GM12878 (cell line): ENCODE data around the gene PALLD. TPM values are rescaled to one million over a fixed set of nuclear protein-coding genes. Genes with fewer than 3 reads are reported as not detected.

Experiments
- BMI1 ChIP-seq: fragments of 450-650 bp; IDR thresholded peaks from 2 replicates; pipeline ENCODE4 v1.6.1; 2016; ENCODE audit warnings: mild to moderate bottlenecking, moderate library complexity, borderline replicate concordance
- CHD4 ChIP-seq: fragments of 200-600 bp; sonication (generic); IDR thresholded peaks from 2 replicates; pipeline ENCODE4 v1.6.1; 2016; ENCODE audit warnings: mild to moderate bottlenecking
- FOS ChIP-seq: IDR thresholded peaks from 3 replicates; pipeline ENCODE4 v1.6.1; 2011; ENCODE audit warnings: borderline replicate concordance; ENCODE audit not compliant: insufficient read length; ENCODE audit errors: extremely low read depth
- LARP7 ChIP-seq: fragments of 450-650 bp; IDR thresholded peaks from 2 replicates; pipeline ENCODE4 v1.6.1; 2017; ENCODE audit warnings: mild to moderate bottlenecking
- NR2C2 ChIP-seq: IDR thresholded peaks from 2 replicates; pipeline ENCODE4 v1.6.1; 2011; ENCODE audit warnings: borderline replicate concordance, low read depth; ENCODE audit not compliant: control insufficient read depth, insufficient read length
- SP1 ChIP-seq: IDR thresholded peaks from one replicate; pipeline ENCODE4 v1.6.1; 2011; ENCODE audit warnings: low read depth, low read length
- SREBF1 ChIP-seq: IDR thresholded peaks from 2 replicates; pipeline ENCODE4 v1.6.1; 2012; ENCODE audit warnings: mild to moderate bottlenecking, low read length
- SRF ChIP-seq, 2 experiments: IDR thresholded peaks; 2 replicates each; pipeline ENCODE4 v1.6.1; 2011; ENCODE audit warnings: low read depth in 2 of 2, low read length in 2 of 2, mild to moderate bottlenecking in 1 of 2, moderate library complexity in 1 of 2
- TARDBP ChIP-seq: IDR thresholded peaks from 2 replicates; pipeline ENCODE4 v1.6.1; 2016; ENCODE audit warnings: borderline replicate concordance
- WRNIP1 ChIP-seq: IDR thresholded peaks from 2 replicates; pipeline ENCODE4 v1.6.1; 2011; ENCODE audit warnings: low read depth, low read length, improper control_type of control experiment, borderline replicate concordance
- ZNF217 ChIP-seq: fragments of 450-650 bp; IDR thresholded peaks from 2 replicates; pipeline ENCODE4 v1.6.1; 2017; ENCODE audit warnings: antibody characterized with exemption, mild to moderate bottlenecking
- polyA plus RNA-seq, 11 experiments: library from polyadenylated mRNA; depleted of rRNA in 4 of 11; unstranded in 6 of 11; stranded (reverse) in 5 of 11; fragments of >200 nt; fragmentation: Nextera tagmentation in 4 of 11; fragmentation: Illumina TruSeq in 1 of 11; extraction: Ambion mirVana in 4 of 11; extraction: Trizol in 1 of 11; gene quantifications; 1 replicate in 1 of 11; 2 replicates in 10 of 11; pipeline versions ENCODE4 v1.2.1 to v1.2.3, GENCODE V29; 2011 to 2016; ENCODE audit warnings: inconsistent platforms in 2 of 11, missing spikeins in 2 of 11, low read depth in 1 of 11
- total RNA-seq, 4 experiments: library from RNA; depleted of rRNA in 3 of 4; stranded (reverse); fragments of >200 nt in 3 of 4; fragmentation: Illumina TruSeq in 1 of 4; extraction: Trizol in 1 of 4; gene quantifications; 2 replicates each; pipeline versions ENCODE4 v1.2.1 to v1.2.3, GENCODE V29; 2013 to 2021
- TF ChIP-seq, protein P1 (sequence below): IDR thresholded peaks from 2 replicates; pipeline ENCODE4 v1.6.1; 2012; ENCODE audit warnings: improper control_type of control experiment, low read depth, low read length; ENCODE audit not compliant: insufficient replicate concordance
- TF ChIP-seq, protein P2 (sequence below): fragments of 450-650 bp; IDR thresholded peaks from 2 replicates; pipeline ENCODE4 v1.6.1; 2017; ENCODE audit warnings: borderline replicate concordance
- TF ChIP-seq, protein P3 (sequence below): fragments of 450-650 bp; IDR thresholded peaks from 2 replicates; pipeline ENCODE4 v1.6.1; 2017; ENCODE audit warnings: mild to moderate bottlenecking, moderate library complexity
- TF ChIP-seq, protein P4 (sequence below): IDR thresholded peaks from 2 replicates; pipeline ENCODE4 v1.6.1; 2011; ENCODE audit warnings: low read depth, low read length, improper control_type of control experiment, borderline replicate concordance

Gene PALLD
- total and polyA plus RNA-seq, 10 of the 15 experiments (the other 5 are each of a cell fraction or from before 2014, with no cell fraction given): 1.0 to 7.7 (median 1.7) TPM

DNA sequence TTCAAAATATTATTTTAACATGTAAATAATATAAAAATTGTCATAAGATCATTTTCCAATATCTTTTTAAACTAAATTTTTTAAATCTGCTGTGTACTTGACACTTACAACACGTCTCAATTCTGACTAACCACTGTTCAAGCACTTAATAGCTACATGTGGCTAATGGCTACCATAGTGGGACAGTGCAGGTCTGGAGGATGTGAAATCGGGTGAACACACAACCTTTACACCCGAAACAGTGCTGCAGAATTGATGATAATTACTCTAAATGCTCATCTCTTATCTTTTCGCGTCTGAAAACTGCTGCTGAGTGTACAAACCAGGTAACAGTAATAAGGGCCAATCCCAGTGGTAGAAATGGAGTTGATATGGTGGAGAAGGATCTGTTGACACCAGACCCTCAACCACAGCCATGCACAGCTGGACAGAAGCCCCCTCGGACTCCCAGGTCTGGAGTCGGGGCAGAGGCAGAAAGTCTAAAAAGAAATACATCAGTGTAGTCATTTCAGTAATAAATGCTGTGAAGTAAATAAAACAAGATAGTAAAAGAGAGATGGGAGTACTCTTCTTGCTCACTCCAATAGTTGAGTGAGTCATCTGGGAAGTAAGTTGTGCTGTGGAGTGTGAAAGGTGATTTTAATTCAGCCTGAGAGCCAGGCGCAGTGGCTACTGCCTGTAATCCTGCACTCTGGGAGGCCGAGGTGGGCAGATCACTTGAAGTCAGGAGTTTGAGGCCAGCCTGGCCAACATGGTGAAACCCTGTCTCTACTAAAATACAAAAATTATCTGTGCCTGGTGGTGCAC, 363.2 kb downstream of the PALLD start (continued):
- TF ChIP-seq, protein P1, sequence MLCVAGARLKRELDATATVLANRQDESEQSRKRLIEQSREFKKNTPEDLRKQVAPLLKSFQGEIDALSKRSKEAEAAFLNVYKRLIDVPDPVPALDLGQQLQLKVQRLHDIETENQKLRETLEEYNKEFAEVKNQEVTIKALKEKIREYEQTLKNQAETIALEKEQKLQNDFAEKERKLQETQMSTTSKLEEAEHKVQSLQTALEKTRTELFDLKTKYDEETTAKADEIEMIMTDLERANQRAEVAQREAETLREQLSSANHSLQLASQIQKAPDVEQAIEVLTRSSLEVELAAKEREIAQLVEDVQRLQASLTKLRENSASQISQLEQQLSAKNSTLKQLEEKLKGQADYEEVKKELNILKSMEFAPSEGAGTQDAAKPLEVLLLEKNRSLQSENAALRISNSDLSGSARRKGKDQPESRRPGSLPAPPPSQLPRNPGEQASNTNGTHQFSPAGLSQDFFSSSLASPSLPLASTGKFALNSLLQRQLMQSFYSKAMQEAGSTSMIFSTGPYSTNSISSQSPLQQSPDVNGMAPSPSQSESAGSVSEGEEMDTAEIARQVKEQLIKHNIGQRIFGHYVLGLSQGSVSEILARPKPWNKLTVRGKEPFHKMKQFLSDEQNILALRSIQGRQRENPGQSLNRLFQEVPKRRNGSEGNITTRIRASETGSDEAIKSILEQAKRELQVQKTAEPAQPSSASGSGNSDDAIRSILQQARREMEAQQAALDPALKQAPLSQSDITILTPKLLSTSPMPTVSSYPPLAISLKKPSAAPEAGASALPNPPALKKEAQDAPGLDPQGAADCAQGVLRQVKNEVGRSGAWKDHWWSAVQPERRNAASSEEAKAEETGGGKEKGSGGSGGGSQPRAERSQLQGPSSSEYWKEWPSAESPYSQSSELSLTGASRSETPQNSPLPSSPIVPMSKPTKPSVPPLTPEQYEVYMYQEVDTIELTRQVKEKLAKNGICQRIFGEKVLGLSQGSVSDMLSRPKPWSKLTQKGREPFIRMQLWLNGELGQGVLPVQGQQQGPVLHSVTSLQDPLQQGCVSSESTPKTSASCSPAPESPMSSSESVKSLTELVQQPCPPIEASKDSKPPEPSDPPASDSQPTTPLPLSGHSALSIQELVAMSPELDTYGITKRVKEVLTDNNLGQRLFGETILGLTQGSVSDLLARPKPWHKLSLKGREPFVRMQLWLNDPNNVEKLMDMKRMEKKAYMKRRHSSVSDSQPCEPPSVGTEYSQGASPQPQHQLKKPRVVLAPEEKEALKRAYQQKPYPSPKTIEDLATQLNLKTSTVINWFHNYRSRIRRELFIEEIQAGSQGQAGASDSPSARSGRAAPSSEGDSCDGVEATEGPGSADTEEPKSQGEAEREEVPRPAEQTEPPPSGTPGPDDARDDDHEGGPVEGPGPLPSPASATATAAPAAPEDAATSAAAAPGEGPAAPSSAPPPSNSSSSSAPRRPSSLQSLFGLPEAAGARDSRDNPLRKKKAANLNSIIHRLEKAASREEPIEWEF: no peak
- TF ChIP-seq WRNIP1 (no peak), SP1 (no peak), SREBF1 (no peak), ZNF217 (peak; percentile 60; the same call in 1 of the 2 replicates), TARDBP (no peak), LARP7 (no peak), SRF (IDR thresholded peaks at IDR 0.05; ENCODE audit: low read depth in 2 of 2, low read length in 2 of 2) (peak in 1 of 2 experiments; percentile 51; a peak in 1 of 4 replicates), CHD4 (no peak), FOS (no peak), BMI1 (peak; percentile 73), NR2C2 (no peak)
- TF ChIP-seq, protein P2, sequence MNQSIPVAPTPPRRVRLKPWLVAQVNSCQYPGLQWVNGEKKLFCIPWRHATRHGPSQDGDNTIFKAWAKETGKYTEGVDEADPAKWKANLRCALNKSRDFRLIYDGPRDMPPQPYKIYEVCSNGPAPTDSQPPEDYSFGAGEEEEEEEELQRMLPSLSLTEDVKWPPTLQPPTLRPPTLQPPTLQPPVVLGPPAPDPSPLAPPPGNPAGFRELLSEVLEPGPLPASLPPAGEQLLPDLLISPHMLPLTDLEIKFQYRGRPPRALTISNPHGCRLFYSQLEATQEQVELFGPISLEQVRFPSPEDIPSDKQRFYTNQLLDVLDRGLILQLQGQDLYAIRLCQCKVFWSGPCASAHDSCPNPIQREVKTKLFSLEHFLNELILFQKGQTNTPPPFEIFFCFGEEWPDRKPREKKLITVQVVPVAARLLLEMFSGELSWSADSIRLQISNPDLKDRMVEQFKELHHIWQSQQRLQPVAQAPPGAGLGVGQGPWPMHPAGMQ: no peak
- TF ChIP-seq, protein P3, sequence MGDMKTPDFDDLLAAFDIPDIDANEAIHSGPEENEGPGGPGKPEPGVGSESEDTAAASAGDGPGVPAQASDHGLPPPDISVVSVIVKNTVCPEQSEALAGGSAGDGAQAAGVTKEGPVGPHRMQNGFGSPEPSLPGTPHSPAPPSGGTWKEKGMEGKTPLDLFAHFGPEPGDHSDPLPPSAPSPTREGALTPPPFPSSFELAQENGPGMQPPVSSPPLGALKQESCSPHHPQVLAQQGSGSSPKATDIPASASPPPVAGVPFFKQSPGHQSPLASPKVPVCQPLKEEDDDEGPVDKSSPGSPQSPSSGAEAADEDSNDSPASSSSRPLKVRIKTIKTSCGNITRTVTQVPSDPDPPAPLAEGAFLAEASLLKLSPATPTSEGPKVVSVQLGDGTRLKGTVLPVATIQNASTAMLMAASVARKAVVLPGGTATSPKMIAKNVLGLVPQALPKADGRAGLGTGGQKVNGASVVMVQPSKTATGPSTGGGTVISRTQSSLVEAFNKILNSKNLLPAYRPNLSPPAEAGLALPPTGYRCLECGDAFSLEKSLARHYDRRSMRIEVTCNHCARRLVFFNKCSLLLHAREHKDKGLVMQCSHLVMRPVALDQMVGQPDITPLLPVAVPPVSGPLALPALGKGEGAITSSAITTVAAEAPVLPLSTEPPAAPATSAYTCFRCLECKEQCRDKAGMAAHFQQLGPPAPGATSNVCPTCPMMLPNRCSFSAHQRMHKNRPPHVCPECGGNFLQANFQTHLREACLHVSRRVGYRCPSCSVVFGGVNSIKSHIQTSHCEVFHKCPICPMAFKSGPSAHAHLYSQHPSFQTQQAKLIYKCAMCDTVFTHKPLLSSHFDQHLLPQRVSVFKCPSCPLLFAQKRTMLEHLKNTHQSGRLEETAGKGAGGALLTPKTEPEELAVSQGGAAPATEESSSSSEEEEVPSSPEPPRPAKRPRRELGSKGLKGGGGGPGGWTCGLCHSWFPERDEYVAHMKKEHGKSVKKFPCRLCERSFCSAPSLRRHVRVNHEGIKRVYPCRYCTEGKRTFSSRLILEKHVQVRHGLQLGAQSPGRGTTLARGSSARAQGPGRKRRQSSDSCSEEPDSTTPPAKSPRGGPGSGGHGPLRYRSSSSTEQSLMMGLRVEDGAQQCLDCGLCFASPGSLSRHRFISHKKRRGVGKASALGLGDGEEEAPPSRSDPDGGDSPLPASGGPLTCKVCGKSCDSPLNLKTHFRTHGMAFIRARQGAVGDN: no peak
- TF ChIP-seq, protein P4, sequence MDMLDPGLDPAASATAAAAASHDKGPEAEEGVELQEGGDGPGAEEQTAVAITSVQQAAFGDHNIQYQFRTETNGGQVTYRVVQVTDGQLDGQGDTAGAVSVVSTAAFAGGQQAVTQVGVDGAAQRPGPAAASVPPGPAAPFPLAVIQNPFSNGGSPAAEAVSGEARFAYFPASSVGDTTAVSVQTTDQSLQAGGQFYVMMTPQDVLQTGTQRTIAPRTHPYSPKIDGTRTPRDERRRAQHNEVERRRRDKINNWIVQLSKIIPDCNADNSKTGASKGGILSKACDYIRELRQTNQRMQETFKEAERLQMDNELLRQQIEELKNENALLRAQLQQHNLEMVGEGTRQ: no peak
